Ectodermal cell (in vitro differentiated cells): Measurements from ENCODE around the gene LRRN2.

Experiments
- H3K27ac ChIP-seq: 2 replicates; pipeline ENCODE4 v1.7.0; 2013; ENCODE audit warnings: mild to moderate bottlenecking, low read depth, low read length; ENCODE audit not compliant: insufficient read depth, poor library complexity, severe bottlenecking
- H3K27me3 ChIP-seq: 2 replicates; pipeline ENCODE4 v1.7.0; 2013; ENCODE audit warnings: mild to moderate bottlenecking, low read length; ENCODE audit not compliant: insufficient read depth, control insufficient read depth, poor library complexity, severe bottlenecking
- H3K36me3 ChIP-seq: one replicate; pipeline ENCODE4 v1.7.0; 2013; ENCODE audit warnings: low read length; ENCODE audit not compliant: control insufficient read depth, insufficient read depth
- H3K4me1 ChIP-seq: one replicate; pipeline ENCODE4 v1.7.0; 2013; ENCODE audit warnings: low read length; ENCODE audit not compliant: control insufficient read depth, insufficient read depth
- H3K4me3 ChIP-seq: 2 replicates; pipeline ENCODE4 v1.7.0; 2013; ENCODE audit warnings: low read depth, low read length, control low read depth; ENCODE audit not compliant: insufficient read depth
- H3K9me3 ChIP-seq: 2 replicates; pipeline ENCODE4 v1.7.0; 2013; ENCODE audit warnings: mild to moderate bottlenecking, low read length, moderate library complexity; ENCODE audit not compliant: control insufficient read depth
- WGBS, 2 experiments: methylation state at CpG; one replicate each; pipeline ENCODE4 v1.1.7; 2013; ENCODE audit warnings: missing lambda C conversion rate in 2 of 2; 5-methylcytosine and 5-hydroxymethylcytosine counted together

LRRN2 gene

DNA sequence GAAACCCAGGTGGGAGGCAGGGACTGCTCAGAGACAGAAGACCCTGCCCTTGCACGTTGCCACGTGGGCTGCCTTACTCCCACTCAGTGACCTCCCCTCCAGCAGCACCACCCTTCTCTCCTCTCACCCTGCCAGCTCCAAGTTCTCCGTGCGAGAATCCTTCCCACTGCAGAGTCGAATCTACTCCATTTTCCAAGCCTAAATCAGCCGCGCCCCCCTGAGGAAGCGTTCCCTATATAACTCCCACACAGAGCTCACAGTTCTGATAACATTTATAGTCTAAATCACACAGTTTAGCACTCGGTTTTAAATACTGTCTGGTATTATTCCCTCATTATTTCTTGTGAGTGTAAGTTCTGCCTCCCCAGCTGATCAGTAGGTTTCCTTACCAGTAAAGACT is 7.7 kb downstream of the LRRN2 start:
- no peak overlapping the region for H3K27ac ChIP-seq
- H3K27me3 ChIP-seq: no peaks in the 10 kb centered on the region
- peaks cover 5% of the 10 kb centered on the region for H3K4me1 ChIP-seq
- H3K36me3 ChIP-seq: no peaks in the 10 kb centered on the region
- 87 to 89% methylated on average over 9 of the region's 9 CpGs for WGBS, 2 experiments
- H3K9me3 ChIP-seq: no peaks in the 10 kb centered on the region
- no peak overlapping the region for H3K4me3 ChIP-seq

DNA sequence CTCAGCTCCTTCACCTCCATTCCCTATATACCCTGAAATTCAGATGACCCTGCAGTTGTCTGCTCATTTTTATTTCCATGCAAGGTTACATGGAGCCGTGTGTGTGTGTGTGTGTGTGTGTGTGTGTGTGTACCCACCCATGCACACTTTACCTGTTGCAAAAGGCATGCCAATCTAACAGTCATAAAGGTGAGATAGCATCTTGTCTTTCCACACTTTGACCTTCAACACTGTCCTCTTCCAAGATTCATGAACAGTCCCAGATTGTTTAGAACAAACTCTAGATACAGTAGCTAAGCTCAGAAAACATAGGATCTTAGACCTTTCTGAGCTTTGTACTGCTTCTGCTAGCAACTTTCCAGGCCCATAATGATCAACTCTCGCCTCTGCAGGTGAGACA is 9.5 kb downstream of the LRRN2 start:
- no peak overlapping the region for H3K27ac ChIP-seq
- peaks cover 5% of the 10 kb centered on the region for H3K4me1 ChIP-seq
- no peaks in the 10 kb centered on the region for H3K27me3 ChIP-seq
- 97 to 100% methylated on average over 1 to 2 of the region's 2 CpGs for WGBS, 2 experiments
- no peaks in the 10 kb centered on the region for H3K36me3 ChIP-seq
- H3K4me3 ChIP-seq: no peak overlapping the region
- H3K9me3 ChIP-seq: no peaks in the 10 kb centered on the region

DNA sequence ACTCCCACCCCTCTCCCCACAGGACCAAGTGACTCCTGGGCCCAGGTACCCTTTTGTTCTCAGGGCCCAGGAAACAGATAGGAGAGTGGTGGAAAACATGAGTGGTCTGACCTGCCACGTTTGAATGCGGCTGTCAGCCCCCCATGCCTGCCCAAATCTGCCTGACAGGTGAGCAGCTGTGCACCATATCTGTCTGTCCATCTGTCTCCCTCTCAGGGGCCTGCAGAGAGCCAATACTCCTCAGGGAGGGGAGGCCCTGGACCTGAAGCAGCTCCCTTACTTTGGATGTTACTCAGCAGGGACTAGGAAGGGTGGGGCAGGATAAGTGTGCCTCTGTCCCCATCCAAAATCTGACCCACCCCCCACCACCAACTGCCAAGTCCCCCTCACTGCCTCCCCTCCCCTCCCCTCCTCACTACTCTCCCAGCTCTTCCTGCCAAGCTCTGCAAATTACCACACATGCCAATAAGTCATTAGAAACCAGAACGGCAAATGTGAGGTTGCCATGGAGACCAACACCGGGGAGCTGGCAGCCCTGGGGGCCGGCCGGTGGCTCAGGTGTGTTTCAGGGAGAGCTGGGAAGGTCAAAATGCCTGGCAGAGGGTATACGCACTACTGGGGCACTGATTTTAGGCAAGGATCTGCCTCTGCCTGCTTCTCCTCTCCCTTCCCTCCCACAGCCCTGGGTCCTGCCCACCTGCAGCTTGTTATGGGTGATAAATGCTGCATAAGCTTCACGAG is 11.5 kb downstream of the LRRN2 start:
- WGBS, 2 experiments: 63 to 69% methylated on average over 8 of the region's 8 CpGs
- H3K27me3 ChIP-seq: no peaks in the 10 kb centered on the region
- H3K36me3 ChIP-seq: no peaks in the 10 kb centered on the region
- no peaks in the 10 kb centered on the region for H3K9me3 ChIP-seq
- no peak overlapping the region for H3K4me3 ChIP-seq
- H3K4me1 ChIP-seq: peaks cover 5% of the 10 kb centered on the region
- no peak overlapping the region for H3K27ac ChIP-seq

- Histone ChIP-seq H3K4me1 (peaks cover 5% of the 10 kb centered on the region), H3K27me3 (no peaks in the 10 kb centered on the region), H3K9me3 (no peaks in the 10 kb centered on the region), H3K27ac (no peak overlapping the region), H3K36me3 (no peaks in the 10 kb centered on the region), H3K4me3 (no peak overlapping the region)
- 89 to 91% methylated on average over 2 of the region's 2 CpGs for WGBS, 2 experiments
These were observed 12.3 kb downstream of the LRRN2 start for GRCh38 chr1:204673209-204673608.

DNA sequence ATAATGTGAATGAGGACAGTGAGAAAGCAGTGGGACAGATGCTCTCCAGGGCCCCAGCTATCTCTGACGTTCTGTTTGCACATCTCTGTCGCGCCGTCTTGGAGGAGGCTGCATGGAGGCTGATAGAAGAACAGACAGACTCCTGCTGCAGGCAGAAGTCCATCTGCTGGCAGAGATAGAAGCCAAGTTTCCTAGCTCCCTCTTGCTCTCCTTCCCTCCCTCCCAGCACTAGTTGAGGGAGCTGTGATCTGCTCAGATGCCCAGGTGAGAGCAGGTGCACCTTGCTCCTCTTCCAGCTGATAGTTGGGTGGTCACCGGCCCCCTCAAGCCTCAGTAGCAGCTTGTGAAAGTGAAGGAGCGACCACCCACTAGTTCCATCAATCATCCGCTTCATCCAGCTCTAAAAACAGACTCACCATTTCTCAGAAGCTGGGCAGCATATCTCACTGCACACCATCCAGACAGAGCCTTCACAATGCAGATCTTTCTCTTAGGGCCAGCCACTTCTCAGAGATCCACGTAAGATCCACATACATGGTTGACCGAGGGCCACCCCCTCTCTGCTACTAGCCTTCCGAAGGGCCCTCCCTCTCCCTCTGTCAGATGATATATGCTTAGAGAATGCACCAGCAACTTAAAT is 12.9 kb downstream of the LRRN2 start:
- Histone ChIP-seq H3K27me3 (no peaks in the 10 kb centered on the region), H3K27ac (no peak overlapping the region), H3K9me3 (no peaks in the 10 kb centered on the region), H3K36me3 (no peaks in the 10 kb centered on the region), H3K4me3 (no peak overlapping the region), H3K4me1 (peaks cover 5% of the 10 kb centered on the region)
- 93% methylated on average over 10 of the region's 10 CpGs for WGBS, 2 experiments

DNA sequence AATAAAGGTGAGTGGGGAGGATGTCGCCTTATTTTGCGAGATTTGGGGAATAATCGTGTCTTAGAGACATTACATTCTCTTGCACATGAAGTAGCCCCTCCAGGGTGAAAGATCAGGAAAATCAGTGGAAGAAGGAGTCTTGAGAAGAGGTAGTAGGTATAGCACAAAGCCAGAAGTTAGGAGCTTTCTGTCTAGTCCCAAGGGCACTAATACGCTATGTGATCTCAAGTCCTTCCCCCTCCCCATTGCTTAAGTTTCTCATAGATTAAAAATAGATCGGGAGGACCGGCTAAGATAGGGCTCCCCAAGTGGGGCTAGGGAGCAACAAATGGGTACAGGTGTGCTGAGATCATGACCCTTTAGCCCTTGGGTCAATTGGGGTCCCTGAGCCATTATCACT is 13.5 kb downstream of the LRRN2 start:
- Histone ChIP-seq H3K27ac (no peak overlapping the region), H3K36me3 (no peaks in the 10 kb centered on the region), H3K27me3 (no peaks in the 10 kb centered on the region), H3K4me3 (no peak overlapping the region), H3K4me1 (peaks cover 5% of the 10 kb centered on the region), H3K9me3 (no peaks in the 10 kb centered on the region)
- WGBS, 2 experiments: 94 to 96% methylated on average over 6 of the region's 6 CpGs

DNA sequence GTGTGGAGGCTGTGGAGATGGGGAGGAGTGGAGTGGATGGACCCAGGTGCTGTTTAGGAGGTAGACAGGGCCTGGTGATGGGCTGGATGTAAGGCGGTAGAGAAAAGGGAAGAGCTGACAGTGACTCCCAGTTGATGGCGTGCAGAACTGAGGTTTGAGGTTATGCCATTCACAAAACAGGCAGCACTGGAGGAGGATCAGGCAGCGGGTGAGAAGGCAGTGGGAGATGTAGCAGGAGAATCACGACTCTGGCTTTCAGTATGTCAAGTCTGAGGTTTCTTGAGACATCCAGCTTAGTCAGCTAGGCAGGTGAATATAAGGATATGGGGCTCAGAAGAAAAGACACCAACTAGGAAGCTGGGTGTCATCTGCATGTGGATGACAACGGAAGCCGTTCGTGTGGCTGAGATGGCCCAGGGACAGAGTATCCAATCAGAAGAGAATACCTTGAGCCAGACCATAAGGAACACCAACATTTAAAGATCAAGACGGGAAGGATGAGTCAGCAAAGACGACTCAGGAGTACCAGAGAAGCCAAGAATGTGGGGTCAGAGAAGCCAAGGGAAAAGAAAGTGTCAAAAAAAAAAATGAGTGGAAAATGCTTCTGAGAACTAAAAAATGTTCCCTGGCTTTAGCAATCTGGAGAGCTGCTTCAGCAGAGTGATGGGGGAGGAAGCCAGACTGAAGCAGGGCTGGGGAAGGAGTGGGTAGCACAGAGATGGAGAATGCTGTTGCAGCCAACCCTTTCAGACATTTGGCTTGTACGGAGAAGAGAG is 15.2 kb downstream of the LRRN2 start:
- H3K4me3 ChIP-seq: no peak overlapping the region
- no peaks in the 10 kb centered on the region for H3K27me3 ChIP-seq
- WGBS, 2 experiments: 87 to 88% methylated on average over 10 of the region's 10 CpGs
- H3K27ac ChIP-seq: no peak overlapping the region
- no peaks in the 10 kb centered on the region for H3K9me3 ChIP-seq
- no peaks in the 10 kb centered on the region for H3K36me3 ChIP-seq
- peaks cover 5% of the 10 kb centered on the region for H3K4me1 ChIP-seq

GRCh38 chr1:204669579-204669978 is 16.0 kb downstream of the LRRN2 start:
- H3K4me1 ChIP-seq: peaks cover 7% of the 10 kb centered on the region
- no peak overlapping the region for H3K27ac ChIP-seq
- no peak overlapping the region for H3K4me3 ChIP-seq
- no peaks in the 10 kb centered on the region for H3K9me3 ChIP-seq
- no peaks in the 10 kb centered on the region for H3K27me3 ChIP-seq
- H3K36me3 ChIP-seq: no peaks in the 10 kb centered on the region
- WGBS, 2 experiments: 42 to 51% methylated on average over 1 of the region's 1 CpG

DNA sequence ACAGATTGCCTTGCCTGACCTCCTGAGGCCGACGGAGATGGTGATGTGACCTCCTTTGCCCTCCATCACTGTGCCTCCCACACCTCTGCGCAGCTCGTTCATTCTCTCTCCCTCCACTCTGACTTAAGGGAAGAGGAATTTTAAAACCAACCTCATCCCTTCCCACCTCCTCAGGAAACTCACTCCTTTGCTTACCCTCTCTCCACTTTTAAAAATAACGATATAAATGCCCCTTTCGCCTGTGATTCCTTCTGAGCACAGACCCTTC is 21.2 kb downstream of the LRRN2 start:
- H3K36me3 ChIP-seq: no peaks in the 10 kb centered on the region
- WGBS, 2 experiments: 82 to 85% methylated on average over 6 of the region's 6 CpGs
- H3K9me3 ChIP-seq: no peaks in the 10 kb centered on the region
- peaks cover 7% of the 10 kb centered on the region for H3K4me1 ChIP-seq
- no peaks in the 10 kb centered on the region for H3K27me3 ChIP-seq
- H3K27ac ChIP-seq: no peak overlapping the region
- no peak overlapping the region for H3K4me3 ChIP-seq

- Histone ChIP-seq H3K9me3 (no peaks in the 10 kb centered on the region), H3K4me3 (no peak overlapping the region), H3K36me3 (no peaks in the 10 kb centered on the region), H3K27ac (no peak overlapping the region), H3K27me3 (no peaks in the 10 kb centered on the region), H3K4me1 (peaks cover 7% of the 10 kb centered on the region)
- 81 to 88% methylated on average over 14 to 15 of the region's 15 CpGs for WGBS, 2 experiments
These were observed 21.7 kb downstream of the LRRN2 start for GRCh38 chr1:204663644-204664383.
